ENCODE data around the gene MORN1. TPM values are rescaled to one million over a fixed set of nuclear protein-coding genes. Genes with fewer than 3 reads are reported as not detected.
"Not testable (repeated sequence)": the region's sequence is repeated elsewhere in the genome, so short reads cannot be mapped to it uniquely, and the experiment has no call there.

The MORN1 gene
- total RNA-seq, 1 donor from 2014 or later: 12.1 TPM

GRCh38 chr1:2336499-2336898 is 54.9 kb downstream of the MORN1 start:
- no peaks in the 10 kb centered on the region for H3K4me1 Mint-ChIP-seq (ENCODE audit: unreplicated experiment)
- no peaks in the 10 kb centered on the region for H3K9me3 Mint-ChIP-seq (ENCODE audit: unreplicated experiment)
- TF ChIP-seq, protein P1, sequence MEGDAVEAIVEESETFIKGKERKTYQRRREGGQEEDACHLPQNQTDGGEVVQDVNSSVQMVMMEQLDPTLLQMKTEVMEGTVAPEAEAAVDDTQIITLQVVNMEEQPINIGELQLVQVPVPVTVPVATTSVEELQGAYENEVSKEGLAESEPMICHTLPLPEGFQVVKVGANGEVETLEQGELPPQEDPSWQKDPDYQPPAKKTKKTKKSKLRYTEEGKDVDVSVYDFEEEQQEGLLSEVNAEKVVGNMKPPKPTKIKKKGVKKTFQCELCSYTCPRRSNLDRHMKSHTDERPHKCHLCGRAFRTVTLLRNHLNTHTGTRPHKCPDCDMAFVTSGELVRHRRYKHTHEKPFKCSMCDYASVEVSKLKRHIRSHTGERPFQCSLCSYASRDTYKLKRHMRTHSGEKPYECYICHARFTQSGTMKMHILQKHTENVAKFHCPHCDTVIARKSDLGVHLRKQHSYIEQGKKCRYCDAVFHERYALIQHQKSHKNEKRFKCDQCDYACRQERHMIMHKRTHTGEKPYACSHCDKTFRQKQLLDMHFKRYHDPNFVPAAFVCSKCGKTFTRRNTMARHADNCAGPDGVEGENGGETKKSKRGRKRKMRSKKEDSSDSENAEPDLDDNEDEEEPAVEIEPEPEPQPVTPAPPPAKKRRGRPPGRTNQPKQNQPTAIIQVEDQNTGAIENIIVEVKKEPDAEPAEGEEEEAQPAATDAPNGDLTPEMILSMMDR (IDR thresholded peaks at IDR 0.05; ENCODE audit: unreplicated experiment): no peak
- no peak for DNase-seq (ENCODE audit: low spot score)
- no peak overlapping the region for H3K27ac Mint-ChIP-seq (ENCODE audit: unreplicated experiment)
- H3K27me3 Mint-ChIP-seq (ENCODE audit: unreplicated experiment): peaks cover 11% of the 10 kb centered on the region
- no peak overlapping the region for H3K4me3 Mint-ChIP-seq (ENCODE audit: unreplicated experiment)
- no peaks in the 10 kb centered on the region for H3K36me3 Mint-ChIP-seq (ENCODE audit: low read depth, unreplicated experiment)

DNA sequence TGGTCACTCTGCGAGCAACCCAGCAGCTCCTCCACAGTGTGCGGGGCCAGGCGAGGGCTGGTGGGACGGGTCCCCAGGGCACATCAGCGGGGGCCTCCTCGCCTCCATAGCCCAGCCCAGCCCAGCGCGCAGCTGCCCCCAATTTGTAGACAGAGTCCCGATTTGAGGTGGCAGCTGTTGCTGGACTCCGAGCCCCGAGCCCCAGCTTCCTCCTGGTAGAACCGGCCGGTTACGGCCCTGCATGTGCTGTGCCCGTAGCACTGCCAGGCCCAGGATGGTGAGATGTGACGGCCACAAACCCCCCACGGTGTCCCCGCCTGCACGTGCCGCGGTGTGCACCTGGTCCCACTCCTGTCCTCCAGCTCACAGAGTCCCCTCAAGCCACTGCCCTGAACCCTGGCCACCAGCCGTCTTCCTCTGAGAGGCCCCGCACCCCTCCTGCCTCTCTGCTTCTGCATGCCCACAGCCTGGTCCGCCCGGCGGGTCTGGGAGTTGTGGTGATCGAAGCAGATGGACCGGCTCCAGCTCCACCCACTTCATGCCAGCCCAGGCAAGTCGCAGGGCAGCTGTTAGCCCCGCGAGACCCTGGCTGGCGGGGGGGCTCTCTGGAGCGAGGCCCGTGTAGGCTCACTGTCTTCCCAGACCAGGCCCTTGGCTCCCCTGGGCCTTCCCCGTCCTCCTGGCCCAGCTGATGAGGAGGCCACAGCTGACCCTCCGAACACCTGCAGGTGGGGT is 55.5 kb downstream of the MORN1 start:
- Mint-ChIP-seq H3K9me3 (ENCODE audit: unreplicated experiment) (no peaks in the 10 kb centered on the region), H3K27me3 (ENCODE audit: unreplicated experiment) (peaks cover 7% of the 10 kb centered on the region), H3K4me1 (ENCODE audit: unreplicated experiment) (no peaks in the 10 kb centered on the region), H3K4me3 (ENCODE audit: unreplicated experiment) (no peak overlapping the region), H3K36me3 (ENCODE audit: low read depth, unreplicated experiment) (no peaks in the 10 kb centered on the region), H3K27ac (ENCODE audit: unreplicated experiment) (no peak overlapping the region)
- TF ChIP-seq, protein P1 (IDR thresholded peaks at IDR 0.05; ENCODE audit: unreplicated experiment): no peak
- no peak for DNase-seq (ENCODE audit: low spot score)

- Mint-ChIP-seq H3K27me3 (ENCODE audit: unreplicated experiment) (peaks cover 7% of the 10 kb centered on the region), H3K27ac (ENCODE audit: unreplicated experiment) (no peak overlapping the region), H3K4me1 (ENCODE audit: unreplicated experiment) (no peaks in the 10 kb centered on the region), H3K36me3 (ENCODE audit: low read depth, unreplicated experiment) (no peaks in the 10 kb centered on the region), H3K9me3 (ENCODE audit: unreplicated experiment) (no peaks in the 10 kb centered on the region), H3K4me3 (ENCODE audit: unreplicated experiment) (no peak overlapping the region)
- TF ChIP-seq, protein P1 (IDR thresholded peaks at IDR 0.05; ENCODE audit: unreplicated experiment): no peak
- no peak for DNase-seq (ENCODE audit: low spot score)
These were observed 56.3 kb downstream of the MORN1 start for GRCh38 chr1:2334883-2335534.

DNA sequence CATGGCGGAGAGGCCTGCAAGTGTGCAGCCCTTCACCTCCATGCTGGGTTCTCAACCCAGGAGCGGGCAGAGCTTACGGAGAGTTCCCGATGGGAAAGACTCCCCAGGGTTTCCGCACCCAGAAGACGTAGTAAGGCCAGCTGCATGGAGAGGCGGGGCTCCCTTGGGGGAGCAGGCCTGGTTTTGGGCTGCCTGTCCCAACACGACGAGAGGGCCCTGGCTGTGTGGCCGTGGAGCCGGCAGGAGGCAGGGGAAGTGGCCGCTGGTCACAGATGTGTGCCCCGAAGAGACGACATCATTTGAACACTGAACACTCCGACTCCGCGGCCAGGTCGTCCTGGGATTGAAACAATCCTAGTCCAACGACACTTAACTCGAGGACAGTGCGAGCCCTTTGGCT is 57.0 kb downstream of the MORN1 start:
- TF ChIP-seq, protein P1 (IDR thresholded peaks at IDR 0.05; ENCODE audit: unreplicated experiment): no peak
- Mint-ChIP-seq H3K27ac (ENCODE audit: unreplicated experiment) (no peak overlapping the region), H3K4me1 (ENCODE audit: unreplicated experiment) (no peaks in the 10 kb centered on the region), H3K27me3 (ENCODE audit: unreplicated experiment) (peaks cover 5% of the 10 kb centered on the region), H3K4me3 (ENCODE audit: unreplicated experiment) (no peak overlapping the region), H3K9me3 (ENCODE audit: unreplicated experiment) (no peaks in the 10 kb centered on the region), H3K36me3 (ENCODE audit: low read depth, unreplicated experiment) (no peaks in the 10 kb centered on the region)
- no peak for DNase-seq (ENCODE audit: low spot score)

- not testable (repeated sequence) for H3K27ac Mint-ChIP-seq (ENCODE audit: unreplicated experiment); H3K27me3 Mint-ChIP-seq (ENCODE audit: unreplicated experiment); H3K36me3 Mint-ChIP-seq (ENCODE audit: low read depth, unreplicated experiment); H3K9me3 Mint-ChIP-seq (ENCODE audit: unreplicated experiment); DNase-seq (ENCODE audit: low spot score); H3K4me1 Mint-ChIP-seq (ENCODE audit: unreplicated experiment); H3K4me3 Mint-ChIP-seq (ENCODE audit: unreplicated experiment)
These were observed 59.8 kb downstream of the MORN1 start for GRCh38 chr1:2331580-2331979.

Measured in endothelial cell (in vitro differentiated cells).